H9 (cell line): ENCODE measurements around the gene SPRED1. TPM values are rescaled to one million over a fixed set of nuclear protein-coding genes. Genes with fewer than 3 reads are reported as not detected.

Experiments
- DNase-seq: peaks from one replicate; pipeline ENCODE4 v3.0.0-alpha.2; 2017
- H2AFZ ChIP-seq: one replicate; pipeline ENCODE4 v1.6.1; 2013; ENCODE audit warnings: mild to moderate bottlenecking, low read length, control low read depth, moderate library complexity
- H2AK5ac ChIP-seq: 2 replicates; pipeline ENCODE4 v1.6.1; 2013; ENCODE audit warnings: low read length, control low read depth, mixed read lengths; ENCODE audit not compliant: insufficient read length
- H2BK120ac ChIP-seq: one replicate; pipeline ENCODE4 v1.6.1; 2013; ENCODE audit warnings: low read depth, mild to moderate bottlenecking, low read length, control low read depth, inconsistent platforms; ENCODE audit not compliant: poor library complexity, severe bottlenecking
- H2BK12ac ChIP-seq: 2 replicates; pipeline ENCODE4 v1.6.1; 2013; ENCODE audit warnings: low read length, control low read depth, mixed read lengths, low read depth; ENCODE audit not compliant: insufficient read length
- H2BK15ac ChIP-seq: 2 replicates; pipeline ENCODE4 v1.6.1; 2013; ENCODE audit warnings: low read depth, low read length, control low read depth
- H2BK20ac ChIP-seq: one replicate; pipeline ENCODE4 v1.6.1; 2013; ENCODE audit warnings: low read depth, mild to moderate bottlenecking, low read length, control low read depth, inconsistent platforms; ENCODE audit not compliant: poor library complexity, severe bottlenecking
- H2BK5ac ChIP-seq: 2 replicates; pipeline ENCODE4 v1.6.1; 2013; ENCODE audit warnings: low read length, control low read depth, mixed read lengths; ENCODE audit not compliant: insufficient read length
- H3K14ac ChIP-seq: 2 replicates; pipeline ENCODE4 v1.6.1; 2013; ENCODE audit warnings: low read length, control low read depth; ENCODE audit not compliant: insufficient read depth
- H3K18ac ChIP-seq: 2 replicates; pipeline ENCODE4 v1.6.1; 2013; ENCODE audit warnings: low read depth, mild to moderate bottlenecking, mixed read lengths, low read length, control low read depth; ENCODE audit not compliant: insufficient read length
- H3K23ac ChIP-seq: 2 replicates; pipeline ENCODE4 v1.6.1; 2013; ENCODE audit warnings: low read length, control low read depth, mixed read lengths, low read depth; ENCODE audit not compliant: insufficient read length
- H3K23me2 ChIP-seq: 2 replicates; pipeline ENCODE4 v1.6.1; 2013; ENCODE audit warnings: low read depth, mild to moderate bottlenecking, mixed read lengths, low read length, control low read depth; ENCODE audit not compliant: insufficient read length, poor library complexity, severe bottlenecking
- H3K27ac ChIP-seq: 2 replicates; pipeline ENCODE4 v1.5.1; 2013; ENCODE audit warnings: low read length, control low read depth, mixed read lengths, low read depth; ENCODE audit not compliant: insufficient read length
- H3K27me3 ChIP-seq: 2 replicates; pipeline ENCODE4 v1.6.1; 2013; ENCODE audit warnings: low read length, control low read depth, inconsistent platforms; ENCODE audit not compliant: insufficient read depth
- H3K4ac ChIP-seq: 2 replicates; pipeline ENCODE4 v1.6.1; 2013; ENCODE audit warnings: low read depth, mild to moderate bottlenecking, control low read depth, inconsistent platforms, low read length, moderate library complexity
- H3K4me1 ChIP-seq: 2 replicates; pipeline ENCODE4 v1.6.1; 2013; ENCODE audit warnings: low read length, control low read depth, inconsistent platforms; ENCODE audit not compliant: insufficient read depth
- H3K4me2 ChIP-seq: 2 replicates; pipeline ENCODE4 v1.6.1; 2013; ENCODE audit warnings: low read length, control low read depth, mixed read lengths; ENCODE audit not compliant: insufficient read length, insufficient read depth
- H3K56ac ChIP-seq: 2 replicates; pipeline ENCODE4 v1.6.1; 2013; ENCODE audit warnings: low read depth, mild to moderate bottlenecking, mixed read lengths, low read length, control low read depth; ENCODE audit not compliant: insufficient read length
- H3K79me1 ChIP-seq: 2 replicates; pipeline ENCODE4 v1.6.1; 2013; ENCODE audit warnings: low read depth, mild to moderate bottlenecking, moderate library complexity, low read length, control low read depth, inconsistent platforms; ENCODE audit not compliant: insufficient read depth, poor library complexity, severe bottlenecking
- H3K79me2 ChIP-seq: 2 replicates; pipeline ENCODE4 v1.6.1; 2013; ENCODE audit warnings: low read length, control low read depth, inconsistent platforms; ENCODE audit not compliant: insufficient read depth
- H3K9ac ChIP-seq: 2 replicates; pipeline ENCODE4 v1.6.1; 2013; ENCODE audit warnings: low read length, control low read depth, mixed read lengths; ENCODE audit not compliant: insufficient read length; ENCODE audit errors: extremely low read depth
- H3K9me3 ChIP-seq: one replicate; pipeline ENCODE4 v1.6.1; 2013; ENCODE audit warnings: low read depth, low read length, inconsistent platforms; ENCODE audit not compliant: control insufficient read depth
- H3T11ph ChIP-seq: one replicate; pipeline ENCODE4 v1.6.1; 2013; ENCODE audit warnings: mild to moderate bottlenecking, low read length, control low read depth, inconsistent platforms
- H4K20me1 ChIP-seq: one replicate; pipeline ENCODE4 v1.6.1; 2013; ENCODE audit not compliant: control insufficient read depth, insufficient read length, insufficient read depth
- H4K5ac ChIP-seq: 2 replicates; pipeline ENCODE4 v1.6.1; 2013; ENCODE audit warnings: low read depth, mild to moderate bottlenecking, mixed read lengths, low read length, control low read depth; ENCODE audit not compliant: insufficient read length
- H4K8ac ChIP-seq: replicated peaks from 2 replicates; pipeline ENCODE4 v1.6.1; 2013; ENCODE audit warnings: low read length, control low read depth, mixed read lengths, low read depth; ENCODE audit not compliant: insufficient read length
- H4K91ac ChIP-seq: 2 replicates; pipeline ENCODE4 v1.6.1; 2013; ENCODE audit warnings: low read depth, mild to moderate bottlenecking, moderate library complexity, mixed read lengths, low read length, control low read depth; ENCODE audit not compliant: insufficient read length
- H3K27ac Mint-ChIP-seq, 3 experiments: 2 replicates in 2 of 3; 3 replicates in 1 of 3; pipeline ENCODE4 v1.8.0; 2020 to 2021; ENCODE audit warnings: mixed read lengths in 3 of 3, mild to moderate bottlenecking in 1 of 3, moderate library complexity in 1 of 3
- H3K27me3 Mint-ChIP-seq: 2 replicates; pipeline ENCODE4 v1.8.0; 2021; ENCODE audit warnings: low read depth, mild to moderate bottlenecking, moderate library complexity, mixed read lengths
- H3K36me3 Mint-ChIP-seq, 3 experiments: 2 replicates in 2 of 3; 3 replicates in 1 of 3; pipeline ENCODE4 v1.8.0; 2020 to 2021; ENCODE audit warnings: low read depth in 3 of 3, mixed read lengths in 3 of 3; ENCODE audit not compliant: insufficient read depth in 1 of 3
- H3K4me1 Mint-ChIP-seq, 2 experiments: 2 replicates each; pipeline ENCODE4 v1.8.0; 2020; ENCODE audit warnings: mixed read lengths in 2 of 2
- H3K4me3 Mint-ChIP-seq, 2 experiments: 2 replicates in 1 of 2; 3 replicates in 1 of 2; pipeline ENCODE4 v1.8.0; 2020 to 2021; ENCODE audit warnings: mild to moderate bottlenecking in 2 of 2, mixed read lengths in 2 of 2, moderate library complexity in 1 of 2
- H3K9me3 Mint-ChIP-seq, 2 experiments: 2 replicates in 1 of 2; 3 replicates in 1 of 2; pipeline ENCODE4 v1.8.0; 2020; ENCODE audit warnings: mild to moderate bottlenecking in 2 of 2, mixed read lengths in 2 of 2, moderate library complexity in 1 of 2
- CTCF ChIP-seq: fragments of 200-600 bp; sonication (generic); conservative IDR thresholded peaks from 3 replicates; pipeline ENCODE4 v1.8.0; 2021; ENCODE audit warnings: antibody characterized with exemption, mild to moderate bottlenecking
- WGBS: extraction: QIAGEN DNeasy Blood & Tissue Kit; methylation state at CpG from one replicate; pipeline ENCODE4 v1.1.7; 2013; ENCODE audit warnings: missing lambda C conversion rate, low lambda C conversion rate, mixed read lengths; ENCODE audit not compliant: insufficient read length; ENCODE audit errors: extremely low coverage; 5-methylcytosine and 5-hydroxymethylcytosine counted together
- total RNA-seq: library from RNA; stranded (reverse); gene quantifications from 2 replicates; pipeline ENCODE4 v1.2.1, GENCODE V29; 2021

Gene SPRED1
- total RNA-seq, 1 experiment from 2014 or later, result 41.0 TPM

- H3K56ac ChIP-seq, result no peak overlapping the region
- H3K23ac ChIP-seq, result no peak overlapping the region
- DNase-seq, result no peak
- H3T11ph ChIP-seq, result no peak overlapping the region
- H3K4me3 Mint-ChIP-seq, result no peak overlapping the region
- no peak overlapping the region for H3K9ac ChIP-seq
- no peak overlapping the region for H4K91ac ChIP-seq
- no peaks in the 10 kb centered on the region for H4K20me1 ChIP-seq
- peaks cover 6% of the 10 kb centered on the region for H3K79me1 ChIP-seq
- no peak overlapping the region for H4K8ac ChIP-seq
- no peak overlapping the region for H3K4me2 ChIP-seq
- H3K27ac ChIP-seq, result no peak overlapping the region
- H3K18ac ChIP-seq, result no peak overlapping the region
- WGBS, result no CpG with 5 or more reads among the region's 3 CpGs
- H3K14ac ChIP-seq, result no peak overlapping the region
- no peak overlapping the region for H2AK5ac ChIP-seq
- no peak overlapping the region for H3K27ac Mint-ChIP-seq
- no peaks in the 10 kb centered on the region for H3K27me3 ChIP-seq
- H3K79me2 ChIP-seq, result peaks cover 3% of the 10 kb centered on the region; the same call in 1 of the 2 replicates
- peaks cover 18 to 21% (median 19%) of the 10 kb centered on the region in 3 experiments; a peak in 6 of 7 replicates for H3K36me3 Mint-ChIP-seq
- H2BK20ac ChIP-seq, result no peak overlapping the region
- peaks cover 5% of the 10 kb centered on the region; the same call in 1 of the 2 replicates for H3K4me1 ChIP-seq
- H4K5ac ChIP-seq, result no peak overlapping the region
- no peak overlapping the region for H2BK120ac ChIP-seq
- H3K27me3 Mint-ChIP-seq, result no peaks in the 10 kb centered on the region
- peaks cover 13 to 17% of the 10 kb centered on the region in 2 experiments for H3K4me1 Mint-ChIP-seq
- H2BK12ac ChIP-seq, result no peak overlapping the region
- H3K9me3 Mint-ChIP-seq, result no peaks in the 10 kb centered on the region
- H2AFZ ChIP-seq, result no peak overlapping the region
- TF ChIP-seq CTCF, result no peak
- H2BK5ac ChIP-seq, result no peak overlapping the region
- H3K9me3 ChIP-seq, result no peaks in the 10 kb centered on the region
- no peak overlapping the region for H2BK15ac ChIP-seq
- H3K23me2 ChIP-seq, result no peaks in the 10 kb centered on the region
- no peak overlapping the region for H3K4ac ChIP-seq
Measured at GRCh38 chr15:38304481-38304880, 51.8 kb downstream of the SPRED1 start.
